NK-92 treated with Interleukin-12 subunit alpha and Interleukin-12 subunit beta, amount 100 ng/mL, for 24 hours (cell line): ENCODE data around the gene MVP.
"Not testable (repeated sequence)": the region's sequence is repeated elsewhere in the genome, so short reads cannot be mapped to it uniquely, and the experiment has no call there.

Experiments used
- DNase-seq: peaks from one replicate; lab custom pipeline; 2025; lab: John Stamatoyannopoulos, UW

The MVP gene

DNA sequence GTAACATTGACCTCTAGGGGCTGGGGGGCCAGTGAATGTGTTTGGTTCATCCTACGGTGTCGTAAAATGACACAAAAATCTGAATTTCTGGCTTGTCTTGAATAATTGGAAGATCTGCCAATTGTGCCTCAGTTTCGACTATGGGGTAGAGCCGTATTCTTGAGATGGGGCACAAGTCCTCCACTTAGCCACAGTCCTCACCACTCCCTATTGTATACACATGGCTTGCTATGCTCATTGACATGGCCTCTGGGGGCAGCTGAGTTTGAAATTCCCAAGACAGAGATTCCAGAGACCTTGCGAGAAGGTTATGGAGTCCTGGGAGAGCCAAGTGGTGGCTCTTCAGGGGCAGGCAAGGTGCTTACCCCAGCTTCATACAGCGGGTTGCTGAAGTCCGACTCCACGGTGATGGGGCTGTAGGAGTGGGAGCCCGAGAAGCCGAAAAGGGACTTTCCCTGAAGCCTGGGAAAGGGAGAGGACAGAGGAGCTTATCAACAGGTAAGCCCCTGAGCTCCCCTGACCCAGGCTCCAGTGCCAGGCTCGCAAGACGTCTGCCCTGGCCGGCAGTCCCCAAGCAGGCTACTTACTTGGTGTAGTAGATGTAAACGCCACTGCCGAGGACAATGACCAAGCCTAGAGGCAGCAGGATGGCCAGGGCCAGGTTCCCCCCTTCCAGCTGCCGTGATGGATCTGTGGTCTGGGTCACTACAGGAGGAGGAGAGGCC is 51.7 kb downstream of the MVP start:
- DNase-seq, result no peak

DNA sequence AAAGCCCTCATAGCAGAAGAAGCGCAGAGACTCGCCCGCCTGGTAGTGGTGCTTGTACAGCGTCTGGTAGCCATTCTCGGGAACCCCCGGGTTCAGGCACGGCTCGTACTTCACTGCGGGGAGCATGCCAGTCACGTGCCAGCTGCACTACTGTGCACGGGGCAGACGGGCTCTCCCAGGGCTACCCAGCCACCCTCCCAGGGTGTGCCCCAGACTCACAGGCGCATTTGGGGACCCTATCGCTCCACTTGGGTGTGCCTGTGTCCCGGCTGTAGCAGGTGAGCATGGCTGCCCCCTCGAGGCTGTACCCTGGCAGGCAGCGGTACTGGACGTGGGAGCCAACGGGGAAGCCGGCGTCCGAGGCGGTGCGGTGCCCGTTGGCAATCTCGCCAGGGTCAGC is 53.1 kb downstream of the MVP start:
- no peak for DNase-seq

DNA sequence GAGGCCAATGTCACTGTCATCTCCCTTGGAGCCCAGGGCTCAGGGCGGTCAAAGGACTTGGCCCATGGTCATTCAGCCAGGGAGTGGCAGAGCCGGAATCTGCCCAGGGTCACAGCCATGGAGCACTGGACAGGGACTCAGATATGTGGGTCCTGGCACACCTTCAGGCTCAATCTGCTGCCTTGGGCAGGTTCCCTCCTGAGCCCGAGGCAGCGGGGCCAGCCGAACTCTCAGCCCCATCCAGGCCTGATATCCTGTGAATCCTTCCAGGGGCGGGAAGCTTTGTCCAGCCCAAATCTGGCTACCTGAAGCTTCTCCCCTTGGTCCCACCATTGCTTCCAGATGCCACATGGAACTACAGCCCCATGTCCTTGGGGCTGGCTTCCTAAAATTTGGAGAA is 54.9 kb downstream of the MVP start:
- DNase-seq, result no peak

DNA sequence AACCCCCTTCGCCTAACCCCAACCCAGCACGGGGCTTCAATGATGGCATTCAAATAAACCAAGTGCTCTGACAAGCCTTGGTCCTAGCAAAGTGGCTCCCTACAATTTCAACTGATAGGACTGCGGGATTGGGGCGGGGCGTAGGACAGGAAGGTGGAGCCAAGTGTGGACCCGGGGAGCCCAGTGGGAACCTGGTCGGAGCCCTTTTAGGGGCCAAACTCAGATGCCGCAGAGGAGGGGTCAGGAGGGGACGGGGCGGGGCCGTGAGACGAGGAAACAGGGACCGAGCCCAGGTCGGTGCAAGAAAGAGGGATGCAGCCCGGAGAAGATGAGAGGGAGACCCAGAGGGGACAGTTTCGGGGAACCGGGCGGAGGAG is 55.9 kb downstream of the MVP start:
- no peak for DNase-seq

DNA sequence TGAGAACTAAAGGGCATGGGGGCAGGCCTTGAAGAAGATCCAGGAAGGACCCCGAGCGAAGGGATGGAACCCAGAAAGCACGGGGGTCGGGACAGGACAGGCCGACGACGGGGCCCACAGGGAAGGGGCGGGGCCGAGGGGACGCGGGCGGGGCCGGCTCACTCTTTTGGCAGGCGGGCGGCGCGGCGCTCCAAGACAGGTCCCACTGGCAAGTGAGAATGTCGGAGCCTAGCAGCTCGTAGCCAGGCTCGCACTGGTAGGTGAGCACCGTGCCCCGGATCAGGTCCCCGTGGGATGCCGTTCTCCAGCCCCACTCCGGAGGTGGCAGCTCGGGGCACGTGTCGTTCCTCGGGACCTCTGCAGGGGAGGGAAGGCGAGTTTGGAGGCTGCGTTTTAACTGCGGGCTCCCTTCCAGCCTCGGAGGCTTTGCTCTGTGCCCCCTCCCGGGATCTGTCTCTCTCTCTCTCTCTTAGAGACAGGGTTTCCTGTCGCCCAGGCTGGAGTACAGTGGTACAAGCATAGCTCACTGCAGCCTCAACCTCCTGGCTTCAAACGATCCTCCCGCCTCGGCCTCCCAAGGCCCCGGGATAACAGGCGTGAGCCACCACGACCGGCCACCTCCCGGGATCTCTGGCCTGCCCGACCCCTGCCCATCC is 56.5 kb downstream of the MVP start:
- no peak for DNase-seq

DNA sequence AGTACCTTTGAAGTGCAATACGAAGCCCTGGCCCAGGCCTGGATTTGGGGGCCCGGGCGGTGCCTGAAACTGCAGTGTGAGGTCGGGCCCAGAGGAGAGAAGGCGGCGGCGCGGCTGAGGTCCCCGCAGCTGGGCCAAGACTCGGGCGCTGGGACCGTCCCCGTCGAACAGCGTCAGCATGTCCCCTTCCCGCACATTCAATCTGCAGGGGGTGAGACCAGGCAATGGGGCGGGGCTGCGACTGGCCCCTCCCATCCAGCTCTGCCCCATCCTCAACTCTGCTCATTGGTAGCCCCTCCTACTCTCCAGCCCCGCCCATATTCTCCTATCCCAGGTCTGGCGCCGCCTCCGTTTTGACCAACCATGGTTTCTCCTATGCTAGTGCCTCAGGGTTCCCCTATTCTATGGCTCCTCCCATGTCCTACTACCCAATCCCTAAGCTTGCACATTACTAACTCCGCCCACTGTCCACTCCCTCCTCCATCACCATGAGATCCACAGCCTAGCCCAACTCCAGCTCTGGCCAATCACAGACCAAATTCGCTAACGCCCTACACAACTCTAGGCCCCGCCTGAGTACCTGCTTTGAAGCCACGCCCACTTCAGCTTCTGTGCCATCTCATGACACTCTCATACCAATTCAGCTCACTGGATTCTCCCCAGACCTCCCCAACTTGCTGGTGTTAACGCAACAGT is 57.2 kb downstream of the MVP start:
- no peak for DNase-seq

DNA sequence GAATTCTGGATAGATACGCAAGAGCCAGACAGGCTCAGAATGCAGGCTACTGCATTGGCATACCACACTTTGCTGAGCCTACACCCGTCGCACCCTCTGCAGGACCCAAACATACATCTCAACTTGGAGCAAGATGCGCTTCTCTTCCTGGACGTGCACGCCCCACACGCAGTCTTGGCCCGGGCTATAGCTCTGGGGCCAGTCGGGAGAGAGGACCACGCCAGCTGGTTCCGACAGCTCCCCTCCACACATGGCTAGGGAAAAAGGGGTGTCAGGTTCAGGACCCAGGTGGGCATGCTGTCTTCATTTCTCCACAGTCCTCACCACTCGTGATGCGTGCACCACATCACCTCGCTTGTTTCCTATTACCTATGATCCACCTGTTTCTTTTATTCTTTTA is 57.9 kb downstream of the MVP start:
- no peak for DNase-seq

DNA sequence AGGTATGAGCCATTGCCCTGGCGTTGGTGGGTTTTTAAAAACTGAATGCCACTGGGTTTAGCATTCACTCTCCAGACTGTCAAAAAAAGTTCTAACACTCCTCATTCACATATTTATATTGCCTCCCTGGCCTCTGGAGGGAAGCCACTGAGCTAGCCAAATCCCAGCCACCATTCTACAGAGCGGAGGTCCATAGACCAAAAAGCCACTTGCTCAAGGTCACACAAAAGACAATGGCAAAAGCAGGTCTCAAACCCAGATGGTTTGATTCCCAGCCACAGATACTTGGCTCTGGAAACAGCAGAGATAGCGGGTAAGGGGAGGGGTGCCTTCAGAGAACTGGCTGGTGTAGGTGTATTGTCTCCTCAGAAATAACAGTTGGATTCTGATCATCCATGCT is 60.8 kb downstream of the MVP start:
- DNase-seq, result no peak

DNA sequence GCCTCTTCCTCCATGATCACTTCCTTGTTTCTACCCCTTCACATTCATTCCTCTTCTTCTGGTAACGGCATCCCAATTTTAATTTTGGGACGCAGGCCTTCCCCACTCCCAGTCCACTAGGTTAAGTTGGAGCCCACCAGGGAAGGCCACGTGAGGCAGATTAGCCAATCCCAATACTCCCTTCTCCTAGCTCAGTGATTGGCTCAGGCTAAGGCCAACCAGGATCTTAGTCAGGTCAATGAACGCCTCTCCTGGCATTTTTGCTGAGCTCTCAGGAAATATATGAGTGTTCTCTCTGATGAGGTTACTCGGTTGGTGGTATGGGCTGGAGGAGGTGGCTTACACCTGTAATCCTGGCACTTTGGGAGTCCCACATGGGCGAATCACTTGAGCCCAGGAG is 63.7 kb downstream of the MVP start:
- no peak for DNase-seq

DNA sequence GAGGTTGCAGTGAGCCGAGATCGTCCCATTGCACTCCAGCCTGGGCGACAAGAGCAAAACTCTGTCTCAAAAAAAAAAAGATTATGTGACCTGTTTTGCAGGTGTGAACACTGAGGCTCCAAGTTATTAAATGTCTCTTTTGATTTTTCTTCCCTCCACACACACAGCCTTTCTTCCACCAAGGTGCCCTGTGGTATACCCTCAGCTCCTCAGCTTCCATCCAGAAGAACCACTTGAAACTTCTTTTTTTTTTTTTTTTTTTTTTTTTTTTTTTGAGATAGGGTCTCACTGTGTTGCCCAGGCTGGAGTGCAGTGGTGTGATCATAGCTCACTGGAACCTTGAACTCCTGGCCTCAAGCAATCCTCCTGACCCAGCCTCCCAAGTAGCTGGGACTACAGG is 69.1 kb downstream of the MVP start:
- DNase-seq, result not testable (repeated sequence)

DNA sequence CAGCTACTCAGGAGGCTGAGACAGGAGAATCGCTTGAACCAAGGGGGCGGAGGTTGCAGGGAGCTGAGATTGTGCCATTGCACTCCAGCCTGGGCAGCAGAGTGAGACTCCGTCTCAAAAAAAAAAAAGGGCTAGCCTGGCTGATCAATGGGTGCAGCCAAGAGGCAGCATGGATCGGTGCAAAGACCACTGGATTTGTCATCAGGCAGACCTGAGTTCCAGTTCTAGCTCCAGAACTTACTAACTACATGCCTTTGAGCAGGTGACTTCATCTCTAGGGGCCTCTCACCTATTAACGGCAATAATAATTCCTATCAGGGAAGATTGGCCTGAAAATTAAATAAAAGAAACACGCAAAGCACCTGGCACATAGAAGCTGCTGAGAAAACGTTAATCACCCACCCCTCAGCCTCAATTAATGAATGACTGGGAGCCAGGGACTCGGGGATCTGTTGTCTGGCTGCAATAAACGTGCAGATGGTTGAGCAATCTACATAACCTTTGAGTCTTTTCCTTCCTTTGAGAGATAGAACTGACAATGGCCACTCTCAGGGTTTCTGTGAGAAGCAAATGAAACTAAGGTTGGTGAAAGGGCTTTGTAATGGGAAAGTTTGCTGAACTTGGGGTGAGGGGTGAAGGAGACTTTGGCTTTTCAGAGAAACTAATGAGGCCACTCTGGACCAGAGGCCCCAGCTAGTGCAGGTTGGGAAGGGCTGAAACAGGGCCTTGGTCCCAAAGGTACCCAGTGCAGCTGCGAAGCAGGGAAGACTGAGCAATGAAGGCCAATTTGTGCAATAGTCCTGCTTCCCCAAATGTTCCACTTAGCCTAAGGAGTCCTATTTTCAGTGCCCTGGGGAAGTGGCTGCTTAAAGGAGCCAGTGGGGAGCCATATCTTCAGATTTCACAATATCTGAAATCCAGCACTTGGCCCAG is 71.5 kb downstream of the MVP start:
- DNase-seq, result no peak

DNA sequence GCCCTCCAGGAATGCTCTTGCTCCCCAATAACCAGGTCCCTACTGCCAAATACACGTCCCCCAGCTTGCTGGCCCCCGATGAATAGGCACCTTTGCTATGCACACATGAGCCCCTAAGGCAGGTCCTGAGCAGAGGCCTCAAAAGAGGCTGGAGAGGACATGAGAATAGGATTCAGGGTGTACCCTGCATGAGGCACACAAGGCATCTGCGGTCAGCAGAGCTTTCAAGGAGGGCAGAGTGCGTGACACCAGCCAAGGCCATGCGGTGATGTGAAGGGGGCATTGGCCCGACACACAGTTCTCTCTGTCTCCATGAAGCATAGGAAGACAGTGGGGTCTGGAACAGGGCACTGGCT is 72.2 kb downstream of the MVP start:
- DNase-seq, result no peak

DNA sequence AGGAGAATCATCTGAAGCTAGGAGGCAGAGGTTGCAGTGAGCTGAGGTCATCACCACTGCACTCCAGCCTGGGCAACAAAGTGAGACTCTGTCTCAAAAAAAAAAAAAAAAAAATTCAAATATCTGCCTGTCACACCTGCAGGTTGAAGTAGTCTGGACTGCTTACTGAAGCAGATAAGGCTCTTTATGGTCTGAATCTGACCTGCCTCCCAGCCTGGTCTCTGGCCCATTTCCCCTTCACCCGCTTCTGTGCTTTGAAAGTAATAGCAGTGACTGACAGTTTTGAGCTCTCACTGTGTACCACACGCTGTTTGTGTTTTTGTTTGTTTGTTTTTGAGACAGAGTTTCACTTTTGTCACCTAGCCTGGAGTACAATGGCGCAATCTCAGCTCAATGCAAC is 73.3 kb downstream of the MVP start:
- DNase-seq, result no peak

DNA sequence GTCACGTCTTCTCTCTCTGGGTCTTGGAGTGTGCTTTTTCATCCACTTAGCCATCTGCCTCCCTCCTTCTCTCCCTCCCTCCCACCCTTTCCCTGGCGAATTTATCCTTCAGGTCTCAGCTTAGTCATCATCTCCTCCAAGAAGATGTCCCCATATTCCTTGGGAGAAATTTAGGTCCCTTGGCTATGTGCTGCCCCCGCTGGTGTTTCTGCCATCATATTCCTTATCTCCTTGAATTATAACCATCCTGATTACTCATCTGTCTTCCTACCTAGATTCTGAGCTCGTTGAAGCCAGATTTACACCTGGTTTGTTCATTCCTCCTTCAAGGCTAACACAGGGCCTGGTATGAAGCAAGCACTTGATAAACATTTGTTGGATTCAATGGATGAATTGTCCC is 74.1 kb downstream of the MVP start:
- DNase-seq, result no peak

DNA sequence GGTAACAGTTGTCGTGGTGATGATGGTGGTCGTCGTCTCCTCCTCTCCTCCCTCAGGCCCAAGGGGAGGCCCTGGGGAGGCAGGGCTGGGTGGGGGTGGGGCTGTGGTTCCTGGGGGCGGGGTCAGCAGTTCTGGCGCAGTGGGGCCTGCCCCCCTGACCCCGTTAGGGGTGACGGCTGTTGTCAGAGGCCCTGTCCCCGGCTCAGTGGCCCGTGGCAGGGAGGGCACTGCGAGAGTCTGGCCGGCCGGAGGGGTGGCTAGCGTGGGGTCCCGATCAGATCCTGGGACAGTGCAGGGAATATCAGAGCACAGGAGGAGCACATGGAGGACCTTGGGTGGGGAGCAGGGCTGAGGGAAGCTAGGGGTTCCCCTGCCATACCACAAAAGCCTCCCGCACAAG is 76.6 kb downstream of the MVP start:
- no peak for DNase-seq

DNA sequence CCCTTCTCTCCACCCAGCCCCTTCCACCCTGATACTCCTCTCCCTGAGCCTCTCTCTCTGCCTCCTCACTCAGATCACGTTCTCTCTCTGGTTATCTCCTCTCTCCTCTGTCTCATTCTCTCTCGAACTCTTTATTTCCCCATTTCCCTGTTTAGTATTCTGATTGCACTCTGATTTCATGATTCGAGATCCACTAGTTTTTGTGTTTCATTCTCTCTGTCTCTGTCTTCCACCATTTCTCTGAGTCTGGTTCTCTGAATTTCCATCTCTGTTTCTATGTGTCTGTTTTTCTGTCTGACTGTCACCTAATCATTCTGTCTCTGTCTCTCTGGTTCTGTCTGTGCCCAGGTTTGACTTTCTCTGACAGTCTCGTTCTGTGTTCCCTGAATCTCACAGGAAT is 77.1 kb downstream of the MVP start:
- DNase-seq, result no peak
